ENCODE results near the gene MYCL.

The MYCL gene

GRCh38 chr1:39886757-39887231 is 14.9 kb downstream of the MYCL start:
- DNase-seq = peak; percentile 43

- peak; percentile 24 for DNase-seq
Measured at GRCh38 chr1:39885516-39885915, 16.2 kb downstream of the MYCL start.

- DNase-seq = peak; percentile 22
Measured at GRCh38 chr1:39882152-39882551, 19.6 kb downstream of the MYCL start.

- peak; percentile 7 for DNase-seq
Measured at GRCh38 chr1:39877980-39878956, 23.4 kb downstream of the MYCL start.

- DNase-seq = peak; percentile 10
Measured at GRCh38 chr1:39877231-39877778, 24.4 kb downstream of the MYCL start.

GRCh38 chr1:39876144-39876543 is 25.6 kb downstream of the MYCL start:
- DNase-seq = peak; percentile 2

GRCh38 chr1:39872698-39873097 is 29.0 kb downstream of the MYCL start:
- peak; percentile 4 for DNase-seq

GRCh38 chr1:39871796-39872195 is 29.9 kb downstream of the MYCL start:
- peak; percentile 1 for DNase-seq

GRCh38 chr1:39871043-39871442 is 30.7 kb downstream of the MYCL start:
- peak; percentile 12 for DNase-seq

GRCh38 chr1:39869538-39870112 is 32.1 kb downstream of the MYCL start:
- peak; percentile 10 for DNase-seq

GRCh38 chr1:39866767-39867166 is 35.0 kb downstream of the MYCL start:
- DNase-seq = peak; percentile 10

- DNase-seq = no peak
Measured at GRCh38 chr1:39865762-39866161, 36.0 kb downstream of the MYCL start.

- no peak for DNase-seq
Measured at GRCh38 chr1:39863177-39863576, 38.5 kb downstream of the MYCL start.

GRCh38 chr1:39861003-39861402 is 40.7 kb downstream of the MYCL start:
- DNase-seq = no peak

- no peak for DNase-seq
Measured at GRCh38 chr1:39859859-39860812, 41.6 kb downstream of the MYCL start.

GRCh38 chr1:39858315-39858714 is 43.4 kb downstream of the MYCL start:
- no peak for DNase-seq

GRCh38 chr1:39857126-39857878 is 44.4 kb downstream of the MYCL start:
- no peak for DNase-seq

GRCh38 chr1:39854738-39855137 is 47.0 kb downstream of the MYCL start:
- no peak for DNase-seq

- no peak for DNase-seq
Measured at GRCh38 chr1:39854314-39854713, 47.4 kb downstream of the MYCL start.

GRCh38 chr1:39852876-39853275 is 48.8 kb downstream of the MYCL start:
- no peak for DNase-seq

- no peak for DNase-seq
Measured at GRCh38 chr1:39852214-39852791, 49.4 kb downstream of the MYCL start.
